Pons (tissue), 1 donor: ENCODE results near the gene PLAAT3.
"Not testable (repeated sequence)": the region's sequence is repeated elsewhere in the genome, so short reads cannot be mapped to it uniquely, and the experiment has no call there.

ENCODE experiments used
- DNase-seq: peaks from one replicate; pipeline ENCODE4 v3.0.0-alpha.2; 2016; ENCODE audit warnings: low spot score

The PLAAT3 gene

DNA sequence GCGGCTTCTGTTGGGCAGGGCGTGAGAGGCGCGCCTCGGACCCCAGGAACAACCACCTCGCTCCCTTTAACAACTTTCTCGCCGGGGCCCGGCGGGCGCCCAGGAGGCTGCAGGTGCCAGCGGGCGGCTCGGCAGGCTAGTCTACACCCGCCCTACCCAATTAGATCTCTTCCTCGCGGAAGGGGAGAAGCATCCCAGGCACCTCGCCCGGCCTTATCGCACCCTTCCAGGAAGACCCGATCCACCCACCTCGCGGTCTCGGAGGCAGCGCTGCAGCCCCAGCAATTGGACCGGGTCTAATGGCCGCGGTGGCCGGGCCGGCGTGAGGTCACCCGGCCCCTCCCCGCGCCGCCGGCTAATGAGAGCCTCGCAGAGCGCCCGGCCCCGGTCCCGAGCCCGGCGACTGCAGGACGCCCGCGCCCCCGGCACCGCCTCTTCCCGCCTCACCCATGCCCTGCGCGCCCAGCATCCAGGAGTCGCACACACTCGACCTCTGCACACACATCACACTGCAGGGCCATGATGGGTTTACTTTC is at the start of gene PLAAT3:
Gene PLAAT3, minus strand, starts transcription at position 298 of the 536 bp plus-strand sequence. CDS start 419 bp downstream, outside the sequence.
- peak; percentile 78 for DNase-seq

DNA sequence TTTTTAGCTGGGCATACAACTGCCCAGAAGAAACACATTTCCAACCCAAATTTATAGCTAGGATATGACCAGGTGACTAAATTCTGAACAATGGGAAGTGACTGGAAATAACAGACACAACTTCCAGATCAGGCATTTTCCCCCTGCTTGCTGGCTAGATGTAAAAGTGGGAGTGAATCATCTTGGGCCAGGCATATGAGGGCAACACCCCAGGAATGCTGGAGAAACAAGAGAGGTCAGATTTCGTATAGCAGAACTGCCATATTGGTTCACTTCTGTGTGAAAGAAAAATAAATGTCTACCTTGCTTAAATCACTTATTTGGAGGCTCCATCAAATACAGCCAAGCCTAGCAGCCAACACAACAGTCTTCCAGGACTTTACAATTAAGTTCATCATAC is 49.6 kb upstream of the PLAAT3 start:
- no peak for DNase-seq

DNA sequence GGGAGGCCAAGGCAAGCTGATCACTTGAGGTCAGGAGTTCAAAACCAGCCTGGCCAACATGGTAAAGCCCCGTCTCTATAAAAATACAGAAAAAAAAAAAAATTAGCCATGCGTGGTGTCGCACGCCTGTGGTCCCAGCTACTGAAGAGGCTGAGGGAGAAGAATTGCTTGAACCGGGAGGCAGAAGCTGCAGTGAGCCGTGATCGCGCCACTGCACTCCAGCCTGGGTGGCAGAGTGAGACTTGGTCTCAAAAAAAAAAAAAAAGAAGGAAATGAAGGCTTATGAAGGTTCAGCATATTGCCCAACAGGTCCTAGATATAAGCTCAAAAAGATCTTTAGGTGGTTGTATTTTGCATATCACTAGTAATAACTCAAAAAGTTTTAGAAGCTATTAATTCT is 46.7 kb upstream of the PLAAT3 start:
- no peak for DNase-seq

DNA sequence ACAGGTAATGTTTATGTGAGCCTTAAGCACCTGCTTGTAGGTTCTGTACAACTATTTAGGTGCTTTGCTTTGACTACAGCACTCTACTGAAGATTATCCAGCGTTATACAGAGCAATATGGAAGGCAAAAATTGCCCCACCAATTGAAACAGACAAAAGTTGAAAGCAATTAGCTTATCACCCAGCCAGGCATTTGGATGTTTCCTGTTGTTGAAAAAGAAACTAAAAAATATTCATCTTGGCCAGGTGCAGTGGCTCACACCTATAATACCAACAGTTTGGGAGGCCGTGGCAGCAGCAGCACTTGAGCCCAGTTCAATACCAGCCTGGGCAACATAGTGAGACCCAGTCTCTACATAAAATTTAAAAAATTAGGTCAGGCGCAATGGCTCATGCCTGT is 38.4 kb upstream of the PLAAT3 start:
- DNase-seq: no peak

DNA sequence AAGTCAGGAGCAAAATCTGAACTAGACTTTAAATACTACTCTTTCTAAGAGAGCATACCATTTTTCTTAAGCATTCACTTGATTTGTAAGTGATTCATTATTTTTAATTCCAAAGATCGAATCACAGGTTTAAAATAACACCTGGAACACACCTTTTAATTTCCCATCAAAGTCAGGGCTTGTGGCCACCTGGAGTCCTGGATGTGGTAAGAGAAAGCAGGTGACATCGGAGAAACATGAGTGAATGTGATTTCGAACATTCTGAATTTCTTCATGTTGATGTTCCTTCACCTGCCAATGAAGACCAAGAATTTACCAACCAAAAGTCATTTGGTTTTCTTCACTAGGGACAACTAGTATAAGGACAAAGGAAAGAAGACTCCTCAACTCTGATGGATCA is 29.0 kb upstream of the PLAAT3 start:
- DNase-seq: no peak

DNA sequence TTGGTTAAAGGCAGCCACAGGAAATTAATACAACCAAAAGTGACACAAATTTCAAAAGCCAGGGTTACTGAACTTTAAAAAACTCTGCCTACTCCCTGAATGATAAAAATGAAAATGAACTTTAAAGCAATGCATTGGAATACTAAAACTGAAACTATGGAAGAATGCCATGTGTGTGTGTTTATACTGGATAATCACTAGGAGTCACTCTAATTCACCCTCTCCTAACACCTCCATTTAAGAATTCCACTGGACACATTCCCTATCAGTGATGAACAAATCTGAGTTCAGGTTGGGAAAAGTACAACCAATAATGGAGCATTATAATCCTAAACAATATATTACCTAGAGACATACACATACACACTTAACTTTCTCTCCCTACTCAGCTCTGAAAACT is 27.5 kb upstream of the PLAAT3 start:
- DNase-seq: no peak

DNA sequence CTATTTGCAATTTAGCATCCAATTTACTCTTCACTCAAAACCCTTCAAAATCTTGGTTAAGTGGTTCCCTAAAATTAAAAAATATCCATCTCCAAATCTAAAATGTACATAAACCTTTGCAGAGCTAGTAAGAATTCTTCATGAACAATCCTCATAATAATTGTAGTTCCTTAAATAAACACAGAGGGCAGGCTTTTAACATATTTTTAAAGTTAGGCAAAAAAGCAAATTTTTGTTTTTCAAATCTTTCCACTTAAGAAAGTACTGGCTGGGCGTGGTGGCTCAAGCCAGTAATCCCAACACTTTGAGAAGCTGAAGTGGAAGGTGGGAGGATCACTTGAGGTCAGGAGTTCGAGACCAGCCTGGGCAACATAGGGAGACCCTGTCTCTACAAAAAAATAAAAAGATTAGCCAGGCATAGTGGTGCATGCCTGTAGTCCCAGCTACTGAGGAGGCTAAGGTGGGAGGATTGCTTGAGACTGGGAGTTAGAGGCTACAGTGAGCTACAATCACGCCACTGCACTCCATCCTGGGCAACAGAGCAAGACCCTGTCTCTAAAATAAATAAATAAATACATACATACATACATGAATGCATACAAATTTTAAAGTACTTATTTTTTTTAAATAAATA is 25.1 kb upstream of the PLAAT3 start:
- DNase-seq: peak; percentile 30

DNA sequence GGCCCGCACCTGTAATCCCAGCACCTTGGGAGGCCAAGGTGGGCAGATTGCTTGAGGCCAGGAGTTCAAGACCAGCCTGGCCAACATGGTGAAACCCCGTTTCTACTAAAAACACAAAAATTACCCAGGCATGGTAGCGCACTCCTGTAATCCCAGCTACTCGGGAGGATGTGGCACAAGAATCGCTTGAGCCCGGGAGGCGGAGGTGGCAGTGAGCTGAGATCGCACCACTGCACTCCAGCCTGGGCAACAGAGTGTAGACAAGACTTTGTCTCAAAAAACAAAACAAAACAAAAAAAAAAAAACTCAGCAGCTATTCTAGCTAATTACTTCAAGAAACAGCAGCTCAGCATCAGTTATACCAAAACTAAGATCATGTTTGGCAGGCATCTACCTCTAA is 24.2 kb upstream of the PLAAT3 start:
- DNase-seq: not testable (repeated sequence)

DNA sequence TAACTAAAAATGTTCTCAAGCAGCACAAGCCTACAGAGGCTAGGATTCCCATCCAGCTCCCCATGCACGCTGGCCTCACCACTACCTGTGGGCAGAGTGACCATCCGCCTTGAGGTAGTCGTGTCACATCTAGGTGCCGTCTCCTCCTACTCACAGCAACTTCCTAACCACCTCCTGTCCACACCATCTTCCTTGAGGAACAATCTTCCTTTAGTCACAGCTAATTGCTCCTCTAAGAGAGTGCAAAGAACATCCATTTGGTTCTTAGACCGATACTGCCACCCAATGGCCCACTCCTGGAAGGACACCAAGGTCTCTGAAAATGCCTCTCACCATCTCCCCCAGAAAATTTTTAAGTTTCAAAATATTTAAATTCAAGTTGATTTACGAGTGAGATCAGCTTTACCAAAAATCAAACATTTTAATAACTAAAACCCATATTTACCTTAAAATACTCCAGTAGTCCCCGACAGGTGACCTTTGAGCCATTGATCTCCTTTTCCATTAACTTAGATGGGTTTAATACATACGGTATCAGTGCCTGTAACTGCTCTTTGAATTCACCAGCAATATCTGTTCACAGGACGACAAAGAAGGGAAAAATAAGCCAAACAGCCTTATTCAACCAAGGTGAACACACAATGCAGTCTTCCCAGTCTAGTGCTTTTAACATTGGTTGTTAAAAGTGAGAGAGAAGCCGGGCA is 21.7 kb upstream of the PLAAT3 start:
- DNase-seq: peak; percentile 91

DNA sequence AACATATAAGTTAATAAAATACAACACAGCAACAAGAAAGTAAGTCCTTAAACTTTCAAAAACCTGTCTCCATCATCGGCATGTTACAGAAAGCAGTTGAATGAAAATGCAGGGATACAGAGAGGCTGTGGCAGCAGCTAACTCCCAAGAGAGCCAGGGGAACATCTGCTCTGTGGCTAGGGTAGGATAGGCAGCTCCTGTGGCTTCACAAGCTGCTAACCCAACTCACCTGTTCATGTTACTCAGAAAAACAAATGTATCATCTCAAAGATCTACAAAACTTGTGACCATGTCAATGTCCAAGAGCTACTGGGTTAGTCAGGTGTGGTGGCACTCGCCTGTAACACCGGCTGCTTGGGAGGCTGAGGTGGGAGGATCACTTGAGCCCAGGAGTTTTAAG is 15.2 kb upstream of the PLAAT3 start:
- no peak for DNase-seq

DNA sequence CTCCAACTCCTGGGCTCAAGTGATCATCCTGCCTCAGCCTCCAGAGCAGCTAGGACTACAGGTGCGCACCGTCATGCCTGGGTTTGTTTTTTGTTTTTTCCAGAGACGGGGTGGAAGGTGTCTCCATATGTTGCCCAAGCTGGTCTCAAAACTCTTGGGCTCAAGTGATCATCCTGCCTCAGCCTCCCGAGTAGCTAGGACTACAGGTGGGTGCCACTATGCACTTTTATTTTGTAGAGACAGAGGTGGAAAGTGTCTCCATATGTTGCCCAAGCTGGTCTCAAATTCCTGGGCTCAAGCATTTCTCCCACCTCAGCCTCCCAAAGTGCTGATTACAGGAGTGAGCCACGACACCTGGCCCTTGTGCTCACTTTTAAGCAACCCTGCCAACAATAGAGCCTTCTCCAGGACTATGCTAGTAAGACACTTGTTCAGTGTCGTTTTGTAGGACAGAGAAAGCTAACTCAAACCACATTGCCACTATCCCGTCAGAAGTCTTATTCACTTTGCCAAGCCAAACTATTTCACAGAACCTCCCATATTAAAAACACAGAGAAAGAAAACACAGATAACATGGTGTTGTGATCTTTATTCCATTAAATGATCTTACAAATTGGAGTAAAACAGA is 9.4 kb upstream of the PLAAT3 start:
- no peak for DNase-seq

DNA sequence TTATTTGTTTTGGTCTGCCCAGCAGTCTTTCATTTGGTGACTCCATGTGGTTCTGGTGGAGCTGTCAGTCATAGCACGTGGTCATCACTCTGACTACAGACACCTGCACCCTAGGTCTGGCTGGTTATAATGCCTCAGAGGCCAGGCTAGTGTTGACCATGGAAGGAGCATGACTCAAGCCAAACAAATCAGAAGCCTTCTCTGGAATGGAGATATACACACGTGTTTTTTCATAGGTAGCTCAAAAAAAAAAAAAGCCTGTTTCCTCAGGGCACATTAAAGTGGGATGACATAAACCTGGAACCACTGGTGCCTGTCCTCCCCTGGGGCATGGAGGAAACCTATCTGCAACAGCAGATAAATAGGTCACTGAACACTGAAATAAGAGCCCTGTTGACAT is 8.1 kb upstream of the PLAAT3 start:
- no peak for DNase-seq

DNA sequence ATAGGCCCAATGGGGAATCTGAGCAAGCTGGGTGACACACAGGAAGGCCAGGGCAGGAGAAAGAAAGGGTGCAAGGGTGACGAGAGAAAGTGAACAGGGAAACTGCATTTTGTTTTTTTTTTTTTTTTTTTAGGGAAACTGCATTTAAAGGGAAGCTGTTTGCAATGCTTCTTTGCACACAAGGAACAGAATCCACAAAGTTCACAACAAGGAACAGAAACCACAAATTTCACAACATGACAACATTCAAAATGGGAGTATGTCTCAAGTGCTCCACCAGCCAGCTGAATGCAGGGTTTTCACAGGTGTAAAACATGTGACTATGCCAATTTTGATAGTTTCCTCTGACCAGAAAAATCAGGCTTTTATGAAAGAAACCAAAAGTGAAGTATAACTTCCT is 6.8 kb upstream of the PLAAT3 start:
- peak; percentile 79 for DNase-seq

DNA sequence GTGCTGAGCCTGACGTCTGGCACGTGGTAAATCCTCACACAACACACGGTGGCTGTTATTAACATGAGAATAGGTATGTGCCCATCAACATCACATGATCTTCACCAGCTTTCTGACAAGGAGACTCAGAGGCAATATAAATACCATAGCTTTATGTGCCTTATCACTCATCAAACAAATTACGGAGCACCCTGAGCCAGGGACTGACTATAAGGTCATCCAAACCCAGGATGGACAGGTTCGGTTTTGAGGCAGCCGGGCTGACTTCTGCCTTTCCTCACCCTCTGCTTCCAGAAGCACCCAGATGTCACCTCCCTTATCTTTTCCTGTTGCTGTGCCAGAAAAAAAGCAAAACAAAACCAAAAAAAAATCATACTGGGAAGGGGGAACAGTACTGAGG is 5.7 kb upstream of the PLAAT3 start:
- DNase-seq: no peak

DNA sequence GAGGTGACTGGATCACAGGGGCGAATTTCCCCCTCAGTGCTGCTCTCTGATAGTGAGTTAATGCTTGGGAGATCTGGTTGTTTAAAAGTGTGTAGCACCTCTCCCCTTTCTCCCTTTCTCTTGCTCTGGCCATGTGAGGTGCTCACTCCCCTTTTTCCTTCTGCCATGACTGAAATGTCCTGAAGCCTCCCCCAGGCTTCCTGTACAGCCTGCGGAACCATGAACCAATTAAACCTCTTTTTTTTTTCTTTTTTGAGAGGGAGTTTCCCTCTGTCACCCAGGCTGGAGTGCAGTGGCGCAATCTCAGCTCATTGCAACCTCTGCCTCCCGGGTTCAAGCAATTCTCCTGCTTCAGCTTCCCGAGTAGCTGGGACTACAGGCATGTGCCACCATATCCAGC is 3.5 kb upstream of the PLAAT3 start:
- DNase-seq: not testable (repeated sequence)

DNA sequence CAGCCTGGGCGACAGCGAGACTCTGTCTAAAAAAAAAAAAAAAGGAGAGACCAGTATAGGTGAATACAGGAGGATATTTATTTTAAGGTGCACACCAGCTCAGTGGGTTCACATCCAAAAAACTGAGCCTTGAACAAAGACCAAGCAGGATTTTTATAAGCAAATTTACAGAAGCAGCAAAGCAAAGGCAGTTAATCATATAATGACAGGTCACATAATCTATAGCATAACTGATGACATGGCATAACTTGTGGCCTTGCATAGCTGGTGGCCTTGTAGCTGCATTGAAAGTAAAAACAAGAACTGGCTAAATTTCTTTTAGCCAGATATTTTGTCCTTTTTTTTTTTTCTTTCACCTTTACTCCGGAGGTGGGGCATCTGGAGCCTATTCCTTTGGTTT is 2.7 kb upstream of the PLAAT3 start:
- no peak for DNase-seq

DNA sequence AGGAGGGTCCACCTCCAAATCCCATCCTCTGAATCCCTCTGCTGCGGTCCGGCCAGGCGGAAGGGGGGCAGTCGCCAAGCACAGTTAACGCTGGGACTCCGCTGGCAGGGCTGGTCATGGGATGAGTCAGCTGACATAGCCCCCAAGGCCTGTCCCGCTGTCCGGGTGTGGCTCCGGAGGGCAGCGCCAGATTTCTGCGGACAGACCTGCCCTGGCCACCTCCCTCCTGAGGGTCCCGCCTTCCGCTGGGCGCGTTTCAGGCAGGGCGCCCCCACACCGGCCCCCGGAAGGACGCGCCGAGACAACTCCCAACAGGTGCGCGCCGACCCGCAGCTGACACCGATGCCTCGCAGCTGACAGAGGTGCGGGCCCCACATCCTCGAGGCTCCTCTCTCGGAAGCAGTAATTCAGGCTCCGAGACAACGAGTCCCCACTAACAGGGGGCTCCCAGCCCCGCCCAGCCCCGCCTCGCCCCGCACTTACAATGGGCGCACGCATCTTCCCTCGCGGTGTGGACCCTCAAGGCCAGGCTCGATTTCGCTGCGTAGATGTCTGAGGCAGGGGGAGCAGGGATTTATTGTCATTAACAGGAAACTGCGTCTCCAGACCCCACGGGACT is 607 bp downstream of the PLAAT3 start:
- DNase-seq: peak; percentile 82

DNA sequence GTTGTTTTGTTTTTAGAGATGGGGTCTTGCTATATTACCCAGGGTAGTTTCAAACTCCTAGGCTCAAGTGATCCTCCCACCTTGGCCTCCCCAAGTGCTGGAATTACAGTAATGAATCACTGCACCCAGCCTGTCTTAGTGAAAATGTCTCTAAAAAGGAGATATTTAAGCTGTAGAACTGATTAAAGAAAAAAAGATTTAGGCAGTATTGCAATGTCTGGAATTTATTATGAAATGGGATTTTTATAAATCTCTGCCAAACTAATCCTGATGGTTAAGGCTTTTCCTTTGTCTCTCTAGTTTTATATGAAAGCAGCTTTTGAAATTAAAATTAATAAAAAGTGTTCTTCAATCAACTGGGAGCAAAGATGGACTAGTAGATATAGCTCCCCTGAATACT is 2.1 kb downstream of the PLAAT3 start:
- no peak for DNase-seq

DNA sequence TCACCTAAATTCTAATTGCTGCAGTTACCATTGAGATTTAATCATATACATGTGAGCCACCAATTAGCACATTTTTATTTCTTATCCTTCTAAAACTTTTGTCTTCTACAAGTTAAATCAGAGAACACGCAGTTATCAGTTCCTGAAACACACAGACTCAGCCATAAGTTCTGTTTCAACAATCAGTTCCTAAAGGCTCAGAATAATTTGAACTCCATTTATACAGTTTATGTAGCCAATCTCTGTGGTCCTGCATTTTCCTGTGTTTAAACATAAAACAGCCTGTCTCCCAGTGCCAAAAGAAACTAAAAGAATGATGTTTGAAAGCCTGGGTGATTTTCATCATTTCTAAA is 2.9 kb downstream of the PLAAT3 start:
- DNase-seq: peak; percentile 51

DNA sequence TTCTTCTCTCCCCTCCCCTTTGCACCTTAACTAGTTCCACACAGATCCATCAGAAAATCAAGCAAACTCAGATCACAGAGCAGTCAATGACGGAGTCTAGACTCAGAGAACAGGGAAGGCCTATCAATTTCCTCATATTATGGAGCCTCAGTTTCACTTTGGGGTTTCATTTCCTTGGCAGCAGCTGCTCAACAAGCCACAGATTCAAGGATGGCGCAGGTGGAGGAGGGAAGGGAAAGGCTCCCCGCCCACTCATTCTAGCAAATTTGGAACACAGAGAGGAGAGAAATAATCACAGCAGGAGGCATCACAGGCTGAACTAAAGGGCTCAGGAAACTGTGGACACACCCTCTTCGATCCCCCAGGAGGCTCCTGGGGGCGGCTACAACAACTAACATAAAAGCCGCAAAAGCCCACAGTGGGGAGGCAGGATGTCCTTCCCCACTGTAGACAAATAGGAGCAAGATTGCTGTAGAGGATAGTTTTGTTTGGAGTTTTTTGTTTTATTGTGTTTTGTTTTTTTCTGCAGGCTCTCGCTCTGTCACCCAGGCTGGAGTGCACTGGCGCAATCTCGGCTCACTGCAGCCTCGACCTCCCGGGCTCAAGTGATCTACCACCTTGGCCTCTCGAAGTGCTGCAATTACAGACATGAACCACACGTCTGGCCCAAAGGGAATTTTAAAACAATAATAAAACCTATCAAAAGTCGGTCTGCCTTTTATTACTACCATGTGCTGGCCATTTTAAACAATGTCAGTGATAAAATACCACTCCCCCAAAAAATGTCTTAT is 3.4 kb downstream of the PLAAT3 start:
- peak; percentile 83 for DNase-seq

DNA sequence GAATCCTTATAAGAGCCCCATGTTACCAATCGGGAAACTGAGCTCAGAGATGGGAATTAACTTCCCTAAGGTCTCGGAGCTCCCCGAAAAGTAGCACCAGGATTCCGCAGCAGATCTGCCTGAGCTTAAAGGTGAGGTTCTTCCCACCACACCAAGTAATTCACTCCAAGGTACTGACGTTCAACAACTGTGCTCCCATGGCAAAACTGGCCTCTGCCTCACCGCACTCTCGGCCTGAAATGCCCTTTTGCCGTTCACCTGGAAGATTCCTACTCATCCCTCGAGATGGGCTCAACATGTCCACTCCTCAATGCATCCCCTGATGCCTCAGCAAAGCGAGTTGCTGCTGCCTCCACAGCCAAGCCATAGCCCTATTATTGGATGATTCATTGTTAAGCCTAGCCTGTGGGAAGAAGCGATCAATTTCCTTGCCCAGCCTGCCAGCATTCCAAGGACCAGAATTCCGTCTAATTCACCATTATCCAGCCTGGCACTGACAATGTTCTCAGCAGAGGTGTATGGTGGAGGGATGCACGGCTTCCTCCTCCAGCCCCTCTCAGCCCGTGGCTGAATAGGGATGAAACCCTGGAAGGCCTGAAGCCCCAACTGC is 4.2 kb downstream of the PLAAT3 start:
- peak; percentile 35 for DNase-seq

DNA sequence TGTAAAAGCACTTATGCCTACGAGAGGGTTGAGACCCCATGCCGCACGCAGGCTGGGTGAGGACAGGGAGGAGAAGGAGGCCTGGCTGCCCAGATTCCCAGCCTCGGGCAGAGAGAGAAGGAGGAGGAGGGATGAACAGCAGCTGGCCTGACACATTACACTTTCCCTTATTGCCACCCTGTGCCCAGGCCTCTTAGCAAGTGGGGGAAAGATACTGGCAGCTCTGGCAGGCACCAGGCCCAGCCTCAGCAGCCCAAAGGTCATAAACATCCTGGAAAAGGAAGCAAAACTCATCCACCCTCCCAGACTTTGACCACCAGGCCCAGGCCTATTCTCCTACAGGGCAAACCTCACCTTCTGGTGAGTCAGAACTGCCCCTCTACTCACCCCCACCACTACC is 4.7 kb downstream of the PLAAT3 start:
- DNase-seq: peak; percentile 79
